A673 (cell line): ENCODE measurements around the gene MGST2. TPM values are rescaled to one million over a fixed set of nuclear protein-coding genes. Genes with fewer than 3 reads are reported as not detected.

ENCODE experiments used
- BruUV-seq: library from RNA; stranded (reverse); fragments of 400-500 nt; replicated peaks from 2 replicates; lab custom pipeline; 2021; lab: Mats Ljungman, UMichigan
- CTCF ChIA-PET: fragments of 300-600 bp; sonication (Branson Sonifier 250); formaldehyde crosslinking; loops from one replicate; lab custom pipeline; 2022; ENCODE audit warnings: antibody characterized with exemption; lab: Charles Lee
- POLR2A ChIA-PET: fragments of 300-600 bp; sonication (Branson Sonifier 250); formaldehyde crosslinking; loops from one replicate; lab custom pipeline; 2022; ENCODE audit warnings: antibody characterized with exemption; ENCODE audit not compliant: low non-redundant PET; lab: Charles Lee
- DNase-seq: peaks from one replicate; pipeline ENCODE4 v3.0.0-alpha.2; 2015; ENCODE audit warnings: low spot score
- H3K27ac ChIP-seq: fragments of 200-600 bp; sonication (generic); 2 replicates; pipeline ENCODE4 v1.5.1; 2016; ENCODE audit warnings: mixed run types, low read depth, mild to moderate bottlenecking, mixed read lengths, antibody characterized with exemption, low read length; ENCODE audit not compliant: poor library complexity, severe bottlenecking
- H3K27me3 ChIP-seq: fragments of 200-600 bp; sonication (generic); replicated peaks from 2 replicates; pipeline ENCODE4 v1.6.1; 2017; ENCODE audit warnings: mixed run types, low read depth, mild to moderate bottlenecking, mixed read lengths, antibody characterized with exemption, low read length; ENCODE audit not compliant: insufficient read depth, poor library complexity
- H3K36me3 ChIP-seq: fragments of 200-600 bp; sonication (generic); 2 replicates; pipeline ENCODE4 v1.6.1; 2016; ENCODE audit warnings: mixed run types, mild to moderate bottlenecking, mixed read lengths, antibody characterized with exemption, low read length; ENCODE audit not compliant: insufficient read depth, poor library complexity, severe bottlenecking
- H3K4me1 ChIP-seq: fragments of 200-600 bp; sonication (generic); 2 replicates; pipeline ENCODE4 v1.6.1; 2017; ENCODE audit warnings: mixed run types, mild to moderate bottlenecking, mixed read lengths, antibody characterized with exemption, low read length; ENCODE audit not compliant: insufficient read depth, poor library complexity, severe bottlenecking
- H3K4me3 ChIP-seq: fragments of 200-600 bp; sonication (generic); 2 replicates; pipeline ENCODE4 v1.5.1; 2016; ENCODE audit warnings: low read depth, mixed run types, mild to moderate bottlenecking, mixed read lengths, low read length; ENCODE audit not compliant: poor library complexity, severe bottlenecking
- H3K9me3 ChIP-seq: fragments of 200-600 bp; sonication (generic); 2 replicates; pipeline ENCODE4 v1.6.1; 2016; ENCODE audit warnings: mixed run types, low read depth, mild to moderate bottlenecking, mixed read lengths, antibody characterized with exemption, low read length; ENCODE audit not compliant: poor library complexity, severe bottlenecking
- CTCF ChIP-seq: fragments of 300-800, 200-600 bp; sonication (generic); conservative IDR thresholded peaks from 2 replicates; pipeline ENCODE4 v1.5.1; 2017; ENCODE audit warnings: low read depth, mild to moderate bottlenecking, antibody characterized with exemption, low read length, moderate library complexity, mixed read lengths
- EZH2 ChIP-seq: fragments of 200-600 bp; sonication (generic); IDR thresholded peaks from 2 replicates; pipeline ENCODE4 v1.6.1; 2017; ENCODE audit warnings: borderline replicate concordance, low read depth, mild to moderate bottlenecking, mixed read lengths, antibody characterized with exemption, low read length; ENCODE audit not compliant: poor library complexity, severe bottlenecking
- intact Hi-C: fragments of 100-400 bp; cut with micrococcal nuclease; formaldehyde crosslinking; loops from one replicate; pipeline ENCODE4 v1.10.0; 2022; ENCODE audit not compliant: unreplicated experiment
- total RNA-seq: library from RNA; stranded (reverse); gene quantifications from 2 replicates; pipeline ENCODE4 v1.2.3, GENCODE V29; 2021

The MGST2 gene
- total RNA-seq, 1 experiment from 2014 or later = 7.0 TPM

- Histone ChIP-seq H3K27me3 (no peaks in the 10 kb centered on the region), H3K36me3 (no peaks in the 10 kb centered on the region), H3K27ac (no peak overlapping the region), H3K9me3 (no peaks in the 10 kb centered on the region), H3K4me1 (peaks cover 3% of the 10 kb centered on the region), H3K4me3 (no peak overlapping the region)
- ChIA-PET POLR2A (no interaction called here), CTCF (no interaction called here)
- DNase-seq = no peak
- BruUV-seq = no TSS peak
- intact Hi-C loops = no loop called here
- no peak for TF ChIP-seq EZH2
- TF ChIP-seq CTCF = no peak
These were observed 19.6 kb downstream of the MGST2 start for GRCh38 chr4:139685180-139685579.

DNA sequence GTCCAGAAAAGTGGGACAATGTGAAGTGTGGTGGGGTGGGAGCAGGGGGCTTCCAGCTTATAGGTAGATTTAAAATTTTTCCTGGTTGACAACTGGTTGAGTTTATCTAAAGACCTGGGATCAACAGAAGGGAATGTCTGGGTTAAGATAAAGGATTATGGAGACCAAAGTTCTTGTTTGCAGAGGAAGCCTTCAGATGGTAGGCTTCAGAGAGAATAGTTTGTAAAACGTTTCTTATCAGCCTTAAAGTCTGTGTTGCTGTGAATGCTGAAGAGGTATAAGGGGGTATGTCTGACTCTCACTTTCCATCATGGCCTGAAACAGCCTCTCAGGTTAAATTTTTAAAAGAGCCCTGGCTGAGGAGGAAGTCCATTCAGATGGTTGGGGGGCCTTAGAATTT, 20.5 kb downstream of the MGST2 start:
- Histone ChIP-seq H3K27ac (no peak overlapping the region), H3K4me3 (no peak overlapping the region), H3K36me3 (no peaks in the 10 kb centered on the region), H3K9me3 (no peaks in the 10 kb centered on the region), H3K27me3 (no peaks in the 10 kb centered on the region), H3K4me1 (peaks cover 3% of the 10 kb centered on the region)
- CTCF ChIA-PET = no interaction called here
- intact Hi-C loops = no loop called here
- POLR2A ChIA-PET = no interaction called here
- BruUV-seq = no TSS peak
- DNase-seq = no peak
- no peak for TF ChIP-seq EZH2
- TF ChIP-seq CTCF = no peak

DNA sequence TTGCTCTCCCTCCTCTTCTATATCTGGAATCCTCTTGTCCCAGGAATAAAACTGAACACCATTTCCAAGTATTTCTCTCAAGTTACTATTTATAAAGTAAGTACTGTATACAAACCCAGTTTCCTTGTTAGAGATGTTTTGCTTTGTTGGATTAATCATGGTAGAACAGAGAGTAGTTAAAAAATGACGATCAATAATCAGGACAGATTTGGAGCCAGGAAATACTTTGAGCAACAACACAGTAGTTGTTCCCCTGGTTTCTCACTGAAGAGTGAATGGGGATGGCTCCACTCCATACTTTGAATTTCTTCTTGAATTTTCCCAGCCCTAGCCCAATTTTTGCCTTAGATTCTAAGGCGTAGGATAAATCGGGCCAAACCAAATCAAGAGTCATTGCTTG, 21.4 kb downstream of the MGST2 start:
- H3K4me1 ChIP-seq = peaks cover 3% of the 10 kb centered on the region
- TF ChIP-seq EZH2 = no peak
- TF ChIP-seq CTCF = no peak
- H3K9me3 ChIP-seq = no peaks in the 10 kb centered on the region
- POLR2A ChIA-PET = no interaction called here
- H3K4me3 ChIP-seq = no peak overlapping the region
- CTCF ChIA-PET = no interaction called here
- H3K27me3 ChIP-seq = no peaks in the 10 kb centered on the region
- H3K27ac ChIP-seq = no peak overlapping the region
- intact Hi-C loops = no loop called here
- no TSS peak for BruUV-seq
- no peak for DNase-seq
- H3K36me3 ChIP-seq = no peaks in the 10 kb centered on the region
